ENCODE results near the gene ZNF865.

DNA sequence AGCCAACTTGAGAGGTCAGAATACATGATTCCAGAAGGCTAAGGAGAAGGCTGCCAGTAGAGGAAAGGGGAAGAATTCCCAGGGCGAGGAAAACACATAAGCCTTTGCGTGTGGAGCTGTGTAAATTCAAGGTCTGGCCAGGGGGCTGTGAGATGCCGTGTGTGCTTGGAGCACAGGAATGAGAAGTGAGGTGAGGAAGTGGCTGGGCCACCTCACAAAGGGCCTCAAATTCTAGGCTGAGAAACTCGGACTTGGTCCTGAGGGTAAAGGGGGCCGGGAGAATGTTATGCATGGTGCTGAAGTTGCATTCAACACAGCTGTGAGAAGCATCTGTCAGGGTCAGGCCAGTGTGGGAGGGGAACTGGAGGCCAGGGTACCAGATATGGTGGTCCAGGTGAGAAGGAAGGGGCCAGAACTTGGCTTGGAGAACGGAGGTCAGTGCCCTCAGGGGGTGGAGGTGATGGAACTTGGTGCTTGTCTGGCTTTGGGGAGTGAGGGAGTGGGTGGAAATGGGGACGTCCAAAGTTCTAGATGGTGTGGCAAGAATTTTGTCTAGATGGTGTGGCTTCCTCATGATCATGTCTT lies 30.5 kb downstream of the ZNF865 start:
- TF ChIP-seq, protein P1, sequence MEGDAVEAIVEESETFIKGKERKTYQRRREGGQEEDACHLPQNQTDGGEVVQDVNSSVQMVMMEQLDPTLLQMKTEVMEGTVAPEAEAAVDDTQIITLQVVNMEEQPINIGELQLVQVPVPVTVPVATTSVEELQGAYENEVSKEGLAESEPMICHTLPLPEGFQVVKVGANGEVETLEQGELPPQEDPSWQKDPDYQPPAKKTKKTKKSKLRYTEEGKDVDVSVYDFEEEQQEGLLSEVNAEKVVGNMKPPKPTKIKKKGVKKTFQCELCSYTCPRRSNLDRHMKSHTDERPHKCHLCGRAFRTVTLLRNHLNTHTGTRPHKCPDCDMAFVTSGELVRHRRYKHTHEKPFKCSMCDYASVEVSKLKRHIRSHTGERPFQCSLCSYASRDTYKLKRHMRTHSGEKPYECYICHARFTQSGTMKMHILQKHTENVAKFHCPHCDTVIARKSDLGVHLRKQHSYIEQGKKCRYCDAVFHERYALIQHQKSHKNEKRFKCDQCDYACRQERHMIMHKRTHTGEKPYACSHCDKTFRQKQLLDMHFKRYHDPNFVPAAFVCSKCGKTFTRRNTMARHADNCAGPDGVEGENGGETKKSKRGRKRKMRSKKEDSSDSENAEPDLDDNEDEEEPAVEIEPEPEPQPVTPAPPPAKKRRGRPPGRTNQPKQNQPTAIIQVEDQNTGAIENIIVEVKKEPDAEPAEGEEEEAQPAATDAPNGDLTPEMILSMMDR (IDR thresholded peaks at IDR 0.05; ENCODE audit: extremely low read depth in 1 of 2, insufficient read depth in 1 of 2, low read depth in 1 of 2, low read length in 2 of 2): no peak
- TF ChIP-seq POLR2A (IDR thresholded peaks at IDR 0.05; ENCODE audit: low read depth, low read length): no peak
- TF ChIP-seq POLR2AphosphoS5 (IDR thresholded peaks at IDR 0.05; ENCODE audit: insufficient read depth, low read depth, low read length): no peak
- TF ChIP-seq JUN (IDR thresholded peaks at IDR 0.05; ENCODE audit: borderline replicate concordance, insufficient read depth, insufficient read length, low read depth): no peak
- TF ChIP-seq EZH2 (IDR thresholded peaks at IDR 0.05; ENCODE audit: borderline replicate concordance, low read depth, low read length, severe bottlenecking): no peak
- no peak for TF ChIP-seq MYC (IDR thresholded peaks at IDR 0.05; ENCODE audit: low read depth, low read length)
